ENCODE measurements around the gene AP5B1.

DNA sequence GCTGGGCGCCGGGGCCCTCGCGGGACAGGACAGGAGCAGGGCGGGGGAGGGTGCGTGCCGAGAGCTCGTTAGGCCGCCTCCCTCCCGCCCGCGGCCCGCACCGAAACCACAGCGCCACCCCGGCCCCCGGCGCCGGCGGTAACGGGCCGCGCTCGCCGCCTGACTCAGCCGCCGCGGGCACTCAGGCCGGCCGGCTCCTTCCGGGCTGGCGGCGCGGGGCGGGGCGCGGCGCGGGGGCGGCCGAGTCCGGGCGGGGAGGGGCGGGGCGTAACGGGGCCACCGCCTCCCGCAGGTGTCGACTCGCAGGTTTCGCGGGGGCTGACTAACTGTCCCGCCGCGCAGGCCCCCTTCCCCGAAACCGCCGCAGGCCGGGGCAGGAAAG lies at the start of gene AP5B1:
- TF ChIP-seq, protein P1, sequence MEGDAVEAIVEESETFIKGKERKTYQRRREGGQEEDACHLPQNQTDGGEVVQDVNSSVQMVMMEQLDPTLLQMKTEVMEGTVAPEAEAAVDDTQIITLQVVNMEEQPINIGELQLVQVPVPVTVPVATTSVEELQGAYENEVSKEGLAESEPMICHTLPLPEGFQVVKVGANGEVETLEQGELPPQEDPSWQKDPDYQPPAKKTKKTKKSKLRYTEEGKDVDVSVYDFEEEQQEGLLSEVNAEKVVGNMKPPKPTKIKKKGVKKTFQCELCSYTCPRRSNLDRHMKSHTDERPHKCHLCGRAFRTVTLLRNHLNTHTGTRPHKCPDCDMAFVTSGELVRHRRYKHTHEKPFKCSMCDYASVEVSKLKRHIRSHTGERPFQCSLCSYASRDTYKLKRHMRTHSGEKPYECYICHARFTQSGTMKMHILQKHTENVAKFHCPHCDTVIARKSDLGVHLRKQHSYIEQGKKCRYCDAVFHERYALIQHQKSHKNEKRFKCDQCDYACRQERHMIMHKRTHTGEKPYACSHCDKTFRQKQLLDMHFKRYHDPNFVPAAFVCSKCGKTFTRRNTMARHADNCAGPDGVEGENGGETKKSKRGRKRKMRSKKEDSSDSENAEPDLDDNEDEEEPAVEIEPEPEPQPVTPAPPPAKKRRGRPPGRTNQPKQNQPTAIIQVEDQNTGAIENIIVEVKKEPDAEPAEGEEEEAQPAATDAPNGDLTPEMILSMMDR (IDR thresholded peaks at IDR 0.05 in 2 of 3, conservative IDR thresholded peaks at IDR 0.05 in 1 of 3; ENCODE audit: borderline replicate concordance in 1 of 3, insufficient read depth in 1 of 3, low read depth in 2 of 3, low read length in 2 of 3), result no peak
- TF ChIP-seq YY1 (IDR thresholded peaks at IDR 0.05; ENCODE audit: extremely low read depth, insufficient replicate concordance, low read depth, low read length), result no peak
- TF ChIP-seq POLR2A (IDR thresholded peaks at IDR 0.05; ENCODE audit: borderline replicate concordance, extremely low read depth, insufficient read depth, insufficient read length), result no peak
- TF ChIP-seq RAD21 (IDR thresholded peaks at IDR 0.05; ENCODE audit: low read depth), result no peak
- TF ChIP-seq TCF7L2 (IDR thresholded peaks at IDR 0.05; ENCODE audit: borderline replicate concordance, extremely low read depth, insufficient read depth, insufficient read length), result no peak
- no peak for TF ChIP-seq EZH2phosphoT487 (IDR thresholded peaks at IDR 0.05; ENCODE audit: borderline replicate concordance)
- TF ChIP-seq MAX (IDR thresholded peaks at IDR 0.05), result no peak
- no peak for TF ChIP-seq JUND (IDR thresholded peaks at IDR 0.05)
- peak; percentile 70 for TF ChIP-seq POLR2AphosphoS5 (IDR thresholded peaks at IDR 0.05; ENCODE audit: low read depth, low read length)
- TF ChIP-seq SIN3A (IDR thresholded peaks at IDR 0.05; ENCODE audit: low read depth), result no peak

All from HCT116 (cell line).